NCI-H446 (cell line): ENCODE data around the gene HTR3B.
A peak's percentile ranks its signal among the peaks of the same experiment; 100 is the strongest.
"Not testable (repeated sequence)": the region's sequence is repeated elsewhere in the genome, so short reads cannot be mapped to it uniquely, and the experiment has no call there.

ENCODE experiments used
- DNase-seq, 2 experiments: peaks; one replicate each; lab custom pipeline; 2025; lab: John Stamatoyannopoulos, UW

The HTR3B gene

DNA sequence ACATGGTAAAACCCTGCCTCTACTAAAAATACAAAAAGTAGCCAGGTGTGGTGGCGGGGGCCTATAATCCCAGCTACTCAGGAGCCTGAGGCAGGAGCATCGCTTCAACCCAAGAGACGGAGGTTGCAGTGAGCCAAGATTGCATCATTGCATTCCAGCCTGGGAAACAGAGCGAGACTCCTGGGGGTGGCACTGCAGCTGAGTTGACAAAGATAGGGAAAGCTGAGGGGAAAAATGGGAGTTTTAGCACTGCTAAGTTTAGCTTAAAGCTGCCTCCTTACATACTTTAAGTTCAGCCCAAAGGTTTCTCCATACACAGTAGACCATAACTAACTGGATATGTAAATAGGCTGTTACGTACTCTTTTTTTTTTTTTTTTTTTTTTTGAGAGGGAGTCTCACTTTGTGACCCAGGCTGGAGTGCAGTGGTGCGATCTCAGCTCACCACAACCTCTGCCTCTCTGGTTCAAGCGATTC lies 20.2 kb upstream of the HTR3B start:
- no peak for DNase-seq

DNA sequence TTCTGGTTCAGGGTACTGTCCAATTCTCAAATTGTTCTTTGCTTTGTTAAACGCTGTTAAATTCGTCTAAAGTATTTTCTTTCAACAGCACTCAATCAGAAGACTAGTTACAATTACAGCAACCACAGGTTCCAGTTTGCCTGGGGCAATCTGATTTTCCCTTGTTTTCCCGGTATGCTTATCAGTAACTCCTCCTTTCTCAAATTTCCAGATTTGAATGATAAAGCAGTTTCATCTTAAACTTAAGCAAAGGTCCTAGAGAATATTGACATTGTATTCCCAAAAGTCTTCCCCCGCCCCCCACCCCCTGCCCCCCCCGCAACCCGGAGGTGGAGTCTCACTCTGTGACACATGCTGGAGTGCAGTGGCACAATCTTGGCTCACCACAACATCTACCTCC lies 18.7 kb upstream of the HTR3B start:
- DNase-seq, result no peak

- no peak for DNase-seq
Measured at GRCh38 chr11:113888848-113889247, 15.7 kb upstream of the HTR3B start.

- DNase-seq, result no peak
Measured at GRCh38 chr11:113894421-113894996, 10.1 kb upstream of the HTR3B start.

DNA sequence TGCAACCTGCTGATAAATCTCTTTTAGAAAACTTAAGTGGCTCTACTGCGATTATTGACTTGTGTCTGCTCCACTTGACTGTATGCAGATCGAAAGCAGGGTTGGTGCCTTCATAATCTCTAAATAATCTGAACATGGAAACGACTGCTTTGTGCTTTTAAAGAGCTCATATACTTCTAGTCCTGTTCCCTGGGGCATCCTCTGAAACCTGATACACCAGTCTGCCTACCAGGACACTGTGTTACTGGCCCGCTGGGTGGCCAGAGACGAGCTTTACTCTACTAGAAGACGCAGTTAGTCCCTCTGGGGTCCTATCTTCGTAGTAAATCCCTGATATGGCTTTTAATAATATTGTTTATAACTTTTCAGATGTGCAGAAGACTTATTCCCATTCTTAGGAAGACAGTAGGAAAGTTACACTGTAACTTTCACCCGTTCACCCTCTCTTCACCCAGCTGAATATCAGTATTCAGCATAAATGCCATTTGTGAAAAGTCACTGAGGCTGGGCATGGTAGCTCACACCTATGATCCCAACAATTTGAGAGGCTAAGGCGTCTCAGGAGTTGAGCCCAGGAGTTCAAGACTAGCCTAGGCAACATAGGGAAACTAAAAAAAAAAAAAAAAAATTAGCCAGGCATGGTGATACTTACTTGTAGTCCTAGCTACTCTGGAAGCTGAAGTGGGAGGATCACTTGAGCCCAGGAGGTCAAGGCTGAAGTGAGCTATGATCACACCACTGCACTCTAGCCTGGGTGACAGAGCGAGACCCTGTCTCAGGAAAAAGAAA lies 9.0 kb upstream of the HTR3B start:
- DNase-seq, result no peak

GRCh38 chr11:113896156-113896879 lies 8.3 kb upstream of the HTR3B start:
- DNase-seq, result peak in 1 of 2 experiments; percentile 47

GRCh38 chr11:113901141-113901540 lies 3.5 kb upstream of the HTR3B start:
- DNase-seq, result no peak

DNA sequence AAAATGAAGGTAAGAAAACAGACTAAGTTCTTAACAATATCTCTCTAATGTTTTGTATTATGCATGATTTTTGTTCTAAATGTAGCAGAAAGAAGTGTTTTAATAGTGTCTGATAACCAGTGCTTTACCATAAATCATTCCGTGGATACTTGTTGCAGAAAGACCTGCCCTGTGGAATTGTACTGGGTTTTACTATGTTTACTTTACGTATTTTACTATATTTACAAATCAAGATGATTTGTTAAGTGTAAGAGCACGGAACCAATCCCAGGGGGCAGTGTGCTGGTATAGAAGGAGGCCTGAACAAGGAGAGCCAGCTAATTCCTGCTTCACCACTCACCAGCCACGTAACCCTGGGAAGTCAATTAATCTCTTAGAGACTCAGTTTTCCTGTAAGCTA lies 1.4 kb downstream of the HTR3B start:
- DNase-seq, result no peak

DNA sequence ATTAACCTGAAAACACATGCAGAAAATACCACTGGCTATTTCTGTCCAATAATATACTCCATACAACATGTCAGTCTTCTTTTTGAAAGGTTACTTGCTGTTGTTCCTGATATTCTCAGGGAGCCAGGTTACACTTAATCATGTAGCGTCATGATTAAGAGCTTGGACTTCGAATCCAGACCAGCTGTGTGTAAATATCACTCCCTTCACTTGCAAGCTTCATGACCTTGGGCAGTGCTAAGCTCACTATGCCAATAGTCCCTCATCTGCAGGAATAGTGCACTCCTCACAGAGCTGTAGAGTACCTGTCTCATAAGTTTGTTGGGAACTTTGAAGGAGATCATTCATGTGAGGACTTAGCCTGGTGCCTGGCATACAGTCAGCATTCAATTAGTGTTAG lies 1.9 kb downstream of the HTR3B start:
- no peak for DNase-seq

DNA sequence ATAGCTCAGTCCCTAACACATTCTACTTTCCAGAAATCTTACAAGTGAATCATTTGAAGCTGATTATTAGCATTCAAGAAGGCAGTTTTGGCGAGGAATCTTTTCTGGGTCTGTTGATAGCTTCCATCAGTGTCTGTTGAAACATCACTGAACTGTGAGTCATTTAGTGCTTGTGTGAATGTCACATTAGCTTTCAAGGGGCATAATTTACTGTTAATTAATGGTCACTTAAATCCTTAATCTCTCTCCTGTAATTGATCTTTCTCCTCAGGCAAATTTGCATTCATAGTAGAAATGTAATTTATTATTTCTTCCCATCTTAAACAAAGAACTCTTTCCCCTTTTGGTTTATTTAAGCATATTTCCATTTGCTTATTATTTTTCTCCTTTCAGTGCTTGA lies 2.6 kb downstream of the HTR3B start:
- no peak for DNase-seq

DNA sequence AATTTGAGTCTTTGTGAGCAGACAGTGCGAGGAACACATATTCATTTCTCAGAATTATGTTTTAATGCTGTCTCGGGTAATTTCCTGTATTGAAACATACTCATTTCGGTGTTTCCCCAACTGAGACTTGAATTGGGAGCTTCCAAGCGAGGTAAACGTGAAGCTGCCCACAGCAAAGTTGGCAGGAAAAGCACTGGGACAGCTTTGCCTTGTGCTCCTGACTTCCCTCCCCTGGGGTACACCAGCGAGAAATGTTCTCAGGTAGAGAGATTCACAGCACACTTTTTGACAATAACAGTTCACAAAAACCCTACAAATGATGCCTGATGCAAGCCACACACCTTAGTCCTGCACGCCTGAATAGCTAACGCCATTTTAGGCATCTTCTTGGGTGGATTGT lies 3.1 kb downstream of the HTR3B start:
- no peak for DNase-seq

GRCh38 chr11:113908098-113908497 lies 3.5 kb downstream of the HTR3B start:
- DNase-seq, result no peak

GRCh38 chr11:113911491-113911890 lies 6.9 kb downstream of the HTR3B start:
- not testable (repeated sequence) for DNase-seq

- no peak for DNase-seq
Measured at GRCh38 chr11:113923572-113923971, 19.0 kb downstream of the HTR3B start.

GRCh38 chr11:113926273-113927197 lies 21.9 kb downstream of the HTR3B start:
- no peak for DNase-seq

DNA sequence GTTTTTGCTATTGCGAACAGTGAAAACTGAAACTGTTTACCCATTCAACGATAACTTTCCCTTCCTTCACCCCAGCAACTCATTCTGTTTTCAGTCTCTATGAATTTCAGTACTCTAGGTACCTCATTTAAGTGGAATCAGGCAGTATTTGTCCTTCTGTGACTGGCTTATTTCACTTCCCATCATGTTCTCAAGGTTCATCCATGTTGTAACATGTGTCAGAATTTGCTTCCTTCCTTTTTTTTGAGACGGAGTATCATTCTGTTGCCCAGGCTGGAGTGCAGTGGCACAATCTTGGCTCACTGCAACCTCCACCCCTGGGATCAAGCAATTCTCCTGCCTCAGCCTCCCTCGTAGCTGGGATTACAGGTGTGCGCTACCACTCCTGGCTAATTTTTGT lies 23.7 kb downstream of the HTR3B start:
- DNase-seq, result no peak

GRCh38 chr11:113932788-113933187 lies 28.2 kb downstream of the HTR3B start:
- no peak for DNase-seq

- DNase-seq, result not testable (repeated sequence)
Measured at GRCh38 chr11:113934193-113934592, 29.6 kb downstream of the HTR3B start.

- no peak for DNase-seq
Measured at GRCh38 chr11:113934761-113935160, 30.2 kb downstream of the HTR3B start.

DNA sequence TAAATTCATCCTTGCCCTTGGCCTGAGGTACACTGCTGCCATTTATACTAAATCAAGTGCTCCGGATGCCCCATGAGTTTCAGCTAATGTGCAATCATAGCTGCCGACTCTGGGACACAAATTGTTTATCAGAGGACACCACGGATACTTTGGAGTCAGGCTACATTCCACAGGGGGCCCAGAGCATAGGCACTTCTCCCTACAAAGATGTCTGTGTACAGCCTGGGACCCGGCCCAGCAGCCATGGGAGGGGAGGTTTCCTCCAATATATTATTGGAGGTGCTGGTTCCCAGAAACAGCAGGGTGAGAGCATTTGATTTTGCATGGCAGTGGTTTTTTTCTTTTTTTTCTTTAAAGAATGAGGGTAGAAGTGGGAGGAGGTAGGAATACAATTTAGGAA lies 31.3 kb downstream of the HTR3B start:
- no peak for DNase-seq

- no peak for DNase-seq
Measured at GRCh38 chr11:113937918-113938317, 33.3 kb downstream of the HTR3B start.

DNA sequence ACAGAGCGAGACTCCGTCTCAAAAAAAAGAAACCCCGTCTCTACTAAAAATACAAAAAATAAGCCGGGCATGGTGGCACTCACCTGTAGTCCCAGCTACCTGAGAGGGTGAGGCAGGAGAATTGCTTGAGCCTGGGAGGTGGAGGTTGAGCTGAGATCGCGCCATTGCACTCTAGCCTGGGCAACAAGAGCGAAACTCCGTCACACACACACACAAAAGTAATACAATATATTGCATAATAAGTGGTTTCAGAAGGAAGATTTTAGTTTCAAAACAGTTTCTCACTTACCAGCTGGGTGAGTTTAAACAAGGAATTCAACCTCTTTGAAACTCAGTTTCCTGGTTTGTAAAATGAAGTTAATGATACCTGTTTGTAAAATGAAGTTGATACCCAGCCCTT lies 37.7 kb downstream of the HTR3B start:
- no peak for DNase-seq
